Hepatocyte (in vitro differentiated cells): Measurements from ENCODE around the gene SUGCT. TPM values are rescaled to one million over a fixed set of nuclear protein-coding genes. Genes with fewer than 3 reads are reported as not detected.

Experiments
- DNase-seq: peaks from one replicate; pipeline ENCODE4 v3.0.0-alpha.2; 2016; ENCODE audit warnings: low spot score
- H2AFZ ChIP-seq: fragments of 200-600 bp; sonication (generic); 2 replicates; pipeline ENCODE4 v1.6.0; 2016; ENCODE audit warnings: antibody characterized with exemption, mild to moderate bottlenecking
- H3K27ac ChIP-seq: fragments of 200-600 bp; sonication (generic); 2 replicates; pipeline ENCODE4 v1.5.1; 2016; ENCODE audit warnings: mild to moderate bottlenecking
- H3K27me3 ChIP-seq: fragments of 200-600 bp; sonication (generic); 2 replicates; pipeline ENCODE4 v1.6.1; 2016
- H3K36me3 ChIP-seq: fragments of 200-600 bp; sonication (generic); replicated peaks from 2 replicates; pipeline ENCODE4 v1.5.1; 2016; ENCODE audit warnings: low read depth; ENCODE audit not compliant: insufficient read depth
- H3K4me1 ChIP-seq: fragments of 200-600 bp; sonication (generic); 2 replicates; pipeline ENCODE4 v1.5.1; 2016; ENCODE audit warnings: mild to moderate bottlenecking, moderate library complexity; ENCODE audit not compliant: insufficient read depth
- H3K4me2 ChIP-seq: fragments of 200-600 bp; sonication (generic); 2 replicates; pipeline ENCODE4 v1.6.0; 2016
- H3K4me3 ChIP-seq: fragments of 200-600 bp; sonication (generic); 2 replicates; pipeline ENCODE4 v1.5.1; 2016; ENCODE audit warnings: mild to moderate bottlenecking
- H3K79me2 ChIP-seq: fragments of 200-600 bp; sonication (generic); 2 replicates; pipeline ENCODE4 v1.6.0; 2017; ENCODE audit warnings: mild to moderate bottlenecking
- H3K9me2 ChIP-seq: fragments of 200-600 bp; sonication (generic); replicated peaks from 2 replicates; pipeline ENCODE4 v1.6.0; 2017; ENCODE audit warnings: mild to moderate bottlenecking; ENCODE audit not compliant: insufficient read depth
- H3K9me3 ChIP-seq: fragments of 200-600 bp; sonication (generic); 2 replicates; pipeline ENCODE4 v1.5.1; 2016; ENCODE audit warnings: low read depth, mild to moderate bottlenecking
- H4K20me1 ChIP-seq: fragments of 200-600 bp; sonication (generic); 2 replicates; pipeline ENCODE4 v1.6.0; 2016; ENCODE audit warnings: mild to moderate bottlenecking; ENCODE audit not compliant: insufficient read depth, poor library complexity, severe bottlenecking
- CTCF ChIP-seq: fragments of 200-600 bp; sonication (generic); IDR thresholded peaks from 2 replicates; pipeline ENCODE4 v1.5.1; 2016; ENCODE audit warnings: antibody characterized with exemption, mild to moderate bottlenecking; ENCODE audit not compliant: poor library complexity
- EZH2 ChIP-seq: fragments of 200-600 bp; sonication (generic); IDR thresholded peaks from 2 replicates; pipeline ENCODE4 v1.6.1; 2016; ENCODE audit warnings: antibody characterized with exemption, mild to moderate bottlenecking, borderline replicate concordance
- EZH2phosphoT487 ChIP-seq: fragments of 200-600 bp; sonication (generic); IDR thresholded peaks from one replicate; pipeline ENCODE4 v1.6.1; 2018; ENCODE audit warnings: antibody characterized with exemption, mild to moderate bottlenecking, low read depth, moderate library complexity; ENCODE audit not compliant: unreplicated experiment, severe bottlenecking
- WGBS: methylation state at CpG from one replicate; pipeline ENCODE4 v1.1.6; 2016; ENCODE audit warnings: low lambda C conversion rate; ENCODE audit errors: missing lambda C conversion rate; 5-methylcytosine and 5-hydroxymethylcytosine counted together
- polyA plus RNA-seq: library from polyadenylated mRNA; unstranded; fragments of >200 nt; fragmentation: Nextera tagmentation; extraction: Ambion mirVana; gene quantifications from 2 replicates; pipeline ENCODE4 v1.2.1, GENCODE V29; 2016
- total RNA-seq: library from RNA; depleted of rRNA; stranded (reverse); fragments of >200 nt; gene quantifications from 2 replicates; pipeline ENCODE4 v1.2.3, GENCODE V29; 2014

SUGCT gene
- total and polyA plus RNA-seq, 2 experiments from 2014 or later = 5.1 to 12.0 TPM

GRCh38 chr7:40237731-40238130 is 102.9 kb downstream of the SUGCT start:
- no peaks in the 10 kb centered on the region for H3K79me2 ChIP-seq
- H3K9me2 ChIP-seq = no peaks in the 10 kb centered on the region
- 83% methylated on average over 1 of the region's 1 CpG for WGBS
- no peak overlapping the region for H3K27ac ChIP-seq
- H2AFZ ChIP-seq = no peak overlapping the region
- no peaks in the 10 kb centered on the region for H4K20me1 ChIP-seq
- no peak overlapping the region for H3K4me2 ChIP-seq
- no peaks in the 10 kb centered on the region for H3K9me3 ChIP-seq
- DNase-seq = no peak
- H3K27me3 ChIP-seq = no peaks in the 10 kb centered on the region
- H3K4me1 ChIP-seq = peaks cover 4% of the 10 kb centered on the region
- no peak overlapping the region for H3K4me3 ChIP-seq
- H3K36me3 ChIP-seq = no peaks in the 10 kb centered on the region
- no peak for TF ChIP-seq EZH2
- TF ChIP-seq EZH2phosphoT487 = no peak
- TF ChIP-seq CTCF = no peak

GRCh38 chr7:40239755-40240303 is 105.0 kb downstream of the SUGCT start:
- H3K4me1 ChIP-seq = peaks cover 4% of the 10 kb centered on the region
- WGBS = 61% methylated on average over 7 of the region's 7 CpGs

GRCh38 chr7:40243076-40243475 is 108.3 kb downstream of the SUGCT start:
- Histone ChIP-seq H3K9me2 (no peaks in the 10 kb centered on the region), H3K4me1 (peaks cover 4% of the 10 kb centered on the region), H3K27ac (no peak overlapping the region), H3K9me3 (no peaks in the 10 kb centered on the region), H3K27me3 (no peaks in the 10 kb centered on the region), H2AFZ (no peak overlapping the region), H3K4me2 (no peak overlapping the region), H4K20me1 (no peaks in the 10 kb centered on the region), H3K36me3 (no peaks in the 10 kb centered on the region), H3K79me2 (no peaks in the 10 kb centered on the region), H3K4me3 (no peak overlapping the region)
- WGBS = 84% methylated on average over 1 of the region's 1 CpG
- no peak for TF ChIP-seq CTCF
- no peak for TF ChIP-seq EZH2phosphoT487
- no peak for DNase-seq

More at GRCh38 chr7:40239755-40240303, 105.0 kb downstream of the SUGCT start:
- H3K27me3 ChIP-seq = no peaks in the 10 kb centered on the region
- H4K20me1 ChIP-seq = no peaks in the 10 kb centered on the region
- H3K9me2 ChIP-seq = no peaks in the 10 kb centered on the region
- no peaks in the 10 kb centered on the region for H3K36me3 ChIP-seq
- TF ChIP-seq EZH2phosphoT487 (no peak), CTCF (no peak), EZH2 (no peak)
- no peak overlapping the region for H2AFZ ChIP-seq
- H3K4me3 ChIP-seq = no peak overlapping the region
- H3K9me3 ChIP-seq = no peaks in the 10 kb centered on the region
- DNase-seq = no peak
- H3K4me2 ChIP-seq = peak overlapping the region; percentile 28
- no peak overlapping the region for H3K27ac ChIP-seq
- H3K79me2 ChIP-seq = no peaks in the 10 kb centered on the region

GRCh38 chr7:40244226-40244625 is 109.4 kb downstream of the SUGCT start:
- WGBS = 80% methylated on average over 4 of the region's 4 CpGs
- TF ChIP-seq CTCF = no peak
- no peak for TF ChIP-seq EZH2phosphoT487
- no peak for TF ChIP-seq EZH2
- no peaks in the 10 kb centered on the region for H3K9me3 ChIP-seq

More at GRCh38 chr7:40244226-40244625, 109.4 kb downstream of the SUGCT start:
- H3K27ac ChIP-seq = no peak overlapping the region
- no peak overlapping the region for H2AFZ ChIP-seq
- H3K4me2 ChIP-seq = no peak overlapping the region
- no peak for DNase-seq
- H3K4me1 ChIP-seq = peaks cover 4% of the 10 kb centered on the region
- no peak overlapping the region for H3K4me3 ChIP-seq
- H3K27me3 ChIP-seq = no peaks in the 10 kb centered on the region
- no peaks in the 10 kb centered on the region for H4K20me1 ChIP-seq
- no peaks in the 10 kb centered on the region for H3K79me2 ChIP-seq
- H3K36me3 ChIP-seq = no peaks in the 10 kb centered on the region
- no peaks in the 10 kb centered on the region for H3K9me2 ChIP-seq
